ENCODE measurements around the gene ZDHHC14.

Gene ZDHHC14

DNA sequence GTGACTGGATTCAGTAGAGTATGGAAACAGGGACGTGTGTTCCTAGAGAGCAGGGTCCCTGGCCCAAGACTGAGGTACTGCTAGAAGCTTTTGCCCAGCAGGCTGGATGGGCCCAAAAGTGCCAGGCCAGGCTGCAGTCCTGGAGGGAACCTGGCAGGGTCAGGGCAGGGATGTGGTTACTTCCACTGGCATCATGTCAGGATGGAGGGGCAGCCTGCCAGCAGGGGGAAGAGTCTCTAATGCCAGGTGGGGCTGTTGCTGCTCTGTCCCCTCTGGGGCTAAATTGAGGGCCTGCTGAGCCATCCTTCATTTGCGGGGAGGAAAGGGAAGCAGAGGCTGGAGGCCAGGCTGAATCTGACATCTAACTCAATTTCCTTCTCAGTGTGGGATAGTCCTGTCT lies 17.2 kb downstream of the ZDHHC14 start:
- Histone ChIP-seq H3K23ac (ENCODE audit: low read length) (no peak overlapping the region), H3K27ac (ENCODE audit: low read depth, low read length) (no peak overlapping the region), H3K4me1 (ENCODE audit: control insufficient read depth, low read depth, low read length) (no peaks in the 10 kb centered on the region), H3K36me3 (ENCODE audit: control insufficient read depth, insufficient read depth, low read length) (no peaks in the 10 kb centered on the region), H2AK5ac (ENCODE audit: low read length) (no peak overlapping the region), H3K56ac (ENCODE audit: low read length) (no peak overlapping the region), H3K4me3 (ENCODE audit: low read length) (no peak overlapping the region), H4K8ac (ENCODE audit: low read depth, low read length) (no peak overlapping the region), H3K4me2 (ENCODE audit: low read length) (no peak overlapping the region), H3K79me2 (ENCODE audit: control insufficient read depth, insufficient read depth, low read length) (no peaks in the 10 kb centered on the region), H3K79me1 (ENCODE audit: low read length) (no peaks in the 10 kb centered on the region), H2BK5ac (ENCODE audit: low read length) (no peak overlapping the region), H4K5ac (ENCODE audit: low read length) (no peak overlapping the region), H2BK120ac (ENCODE audit: low read depth, low read length) (no peak overlapping the region), H3K4ac (ENCODE audit: low read depth, low read length) (no peak overlapping the region), H3K18ac (ENCODE audit: low read length) (no peak overlapping the region), H3K27me3 (ENCODE audit: insufficient read depth, low read length, poor library complexity) (no peaks in the 10 kb centered on the region), H3K9ac (ENCODE audit: low read length) (no peak overlapping the region), H2BK15ac (replicated peaks; ENCODE audit: low read depth) (no peak overlapping the region)
- no peak for DNase-seq
- WGBS (ENCODE audit: extremely low coverage, insufficient coverage, low lambda C conversion rate): no CpG with 5 or more reads among the region's 2 CpGs

DNA sequence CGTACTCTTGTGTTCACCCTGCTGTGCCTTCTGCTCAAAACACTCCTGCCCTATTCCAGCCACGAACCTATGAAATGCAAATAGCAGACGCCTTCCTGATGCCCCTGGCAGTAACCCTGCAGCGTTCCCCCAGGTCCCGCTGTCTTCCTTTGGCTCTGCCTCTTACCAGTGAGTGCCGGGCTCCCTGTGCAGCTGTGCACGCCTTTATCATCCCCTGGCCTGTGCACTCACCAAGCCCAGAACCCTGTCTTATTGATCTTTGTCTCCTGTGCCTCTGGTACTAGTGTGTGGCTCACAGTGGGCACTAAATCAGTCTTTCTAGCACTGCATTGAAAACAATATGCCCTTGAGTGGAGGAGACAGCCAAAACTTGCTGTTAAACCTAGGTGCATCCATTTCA lies 19.7 kb downstream of the ZDHHC14 start:
- Histone ChIP-seq H3K56ac (ENCODE audit: low read length) (no peak overlapping the region), H3K4me1 (ENCODE audit: control insufficient read depth, low read depth, low read length) (no peaks in the 10 kb centered on the region), H3K79me1 (ENCODE audit: low read length) (no peaks in the 10 kb centered on the region), H3K27ac (ENCODE audit: low read depth, low read length) (no peak overlapping the region), H4K5ac (ENCODE audit: low read length) (no peak overlapping the region), H2AK5ac (ENCODE audit: low read length) (no peak overlapping the region), H2BK120ac (ENCODE audit: low read depth, low read length) (no peak overlapping the region), H3K23ac (ENCODE audit: low read length) (no peak overlapping the region), H2BK5ac (ENCODE audit: low read length) (no peak overlapping the region), H4K8ac (ENCODE audit: low read depth, low read length) (no peak overlapping the region), H3K18ac (ENCODE audit: low read length) (no peak overlapping the region), H3K4me3 (ENCODE audit: low read length) (no peak overlapping the region), H3K4ac (ENCODE audit: low read depth, low read length) (no peak overlapping the region), H3K9ac (ENCODE audit: low read length) (no peak overlapping the region), H3K4me2 (ENCODE audit: low read length) (no peak overlapping the region), H3K79me2 (ENCODE audit: control insufficient read depth, insufficient read depth, low read length) (no peaks in the 10 kb centered on the region), H3K27me3 (ENCODE audit: insufficient read depth, low read length, poor library complexity) (no peaks in the 10 kb centered on the region), H2BK15ac (replicated peaks; ENCODE audit: low read depth) (no peak overlapping the region), H3K36me3 (ENCODE audit: control insufficient read depth, insufficient read depth, low read length) (no peaks in the 10 kb centered on the region)
- no peak for DNase-seq
- no CpG with 5 or more reads among the region's 7 CpGs for WGBS (ENCODE audit: extremely low coverage, insufficient coverage, low lambda C conversion rate)

DNA sequence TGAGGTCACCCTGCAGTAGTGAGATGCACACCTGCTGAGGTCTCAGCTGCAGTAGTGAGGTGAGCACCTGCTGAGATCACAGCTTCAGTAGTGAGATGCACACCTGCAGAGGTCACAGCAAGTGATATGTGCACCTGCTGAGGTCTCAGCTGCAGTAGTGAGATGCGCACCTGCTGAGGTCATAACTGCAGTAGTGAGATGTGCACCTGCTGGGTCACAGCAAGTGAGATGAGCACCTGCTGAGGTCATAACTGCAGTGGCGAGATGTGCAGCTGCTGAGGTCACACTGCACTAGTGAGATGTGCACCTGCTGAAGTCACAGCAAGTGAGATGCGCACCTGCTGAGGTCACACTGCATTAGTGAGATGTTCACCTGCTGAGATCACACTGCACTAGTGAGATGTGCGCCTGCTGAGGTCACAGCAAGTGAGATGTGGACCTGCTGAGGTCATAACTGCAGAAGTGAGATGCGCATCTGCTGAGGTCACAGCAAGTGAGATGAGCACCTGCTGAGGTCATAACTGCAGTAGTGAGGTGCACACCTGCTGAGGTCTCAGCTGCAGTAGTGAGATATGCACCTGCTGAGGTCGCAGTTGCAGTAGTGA lies 20.8 kb downstream of the ZDHHC14 start:
- H2BK15ac ChIP-seq (replicated peaks; ENCODE audit: low read depth): no peak overlapping the region
- H3K27me3 ChIP-seq (ENCODE audit: insufficient read depth, low read length, poor library complexity): no peaks in the 10 kb centered on the region
- no peak overlapping the region for H2AK5ac ChIP-seq (ENCODE audit: low read length)
- H3K79me2 ChIP-seq (ENCODE audit: control insufficient read depth, insufficient read depth, low read length): no peaks in the 10 kb centered on the region
- DNase-seq: no peak
- H3K79me1 ChIP-seq (ENCODE audit: low read length): no peaks in the 10 kb centered on the region
- no CpG with 5 or more reads among the region's 6 CpGs for WGBS (ENCODE audit: extremely low coverage, insufficient coverage, low lambda C conversion rate)
- H3K9ac ChIP-seq (ENCODE audit: low read length): no peak overlapping the region
- H3K4ac ChIP-seq (ENCODE audit: low read depth, low read length): no peak overlapping the region
- H3K23ac ChIP-seq (ENCODE audit: low read length): no peak overlapping the region
- no peak overlapping the region for H2BK120ac ChIP-seq (ENCODE audit: low read depth, low read length)
- no peak overlapping the region for H4K5ac ChIP-seq (ENCODE audit: low read length)
- no peak overlapping the region for H4K8ac ChIP-seq (ENCODE audit: low read depth, low read length)
- H3K4me1 ChIP-seq (ENCODE audit: control insufficient read depth, low read depth, low read length): no peaks in the 10 kb centered on the region
- H3K27ac ChIP-seq (ENCODE audit: low read depth, low read length): no peak overlapping the region
- H3K4me3 ChIP-seq (ENCODE audit: low read length): no peak overlapping the region
- H3K18ac ChIP-seq (ENCODE audit: low read length): no peak overlapping the region
- H3K56ac ChIP-seq (ENCODE audit: low read length): no peak overlapping the region
- no peak overlapping the region for H3K4me2 ChIP-seq (ENCODE audit: low read length)
- no peaks in the 10 kb centered on the region for H3K36me3 ChIP-seq (ENCODE audit: control insufficient read depth, insufficient read depth, low read length)
- H2BK5ac ChIP-seq (ENCODE audit: low read length): no peak overlapping the region

DNA sequence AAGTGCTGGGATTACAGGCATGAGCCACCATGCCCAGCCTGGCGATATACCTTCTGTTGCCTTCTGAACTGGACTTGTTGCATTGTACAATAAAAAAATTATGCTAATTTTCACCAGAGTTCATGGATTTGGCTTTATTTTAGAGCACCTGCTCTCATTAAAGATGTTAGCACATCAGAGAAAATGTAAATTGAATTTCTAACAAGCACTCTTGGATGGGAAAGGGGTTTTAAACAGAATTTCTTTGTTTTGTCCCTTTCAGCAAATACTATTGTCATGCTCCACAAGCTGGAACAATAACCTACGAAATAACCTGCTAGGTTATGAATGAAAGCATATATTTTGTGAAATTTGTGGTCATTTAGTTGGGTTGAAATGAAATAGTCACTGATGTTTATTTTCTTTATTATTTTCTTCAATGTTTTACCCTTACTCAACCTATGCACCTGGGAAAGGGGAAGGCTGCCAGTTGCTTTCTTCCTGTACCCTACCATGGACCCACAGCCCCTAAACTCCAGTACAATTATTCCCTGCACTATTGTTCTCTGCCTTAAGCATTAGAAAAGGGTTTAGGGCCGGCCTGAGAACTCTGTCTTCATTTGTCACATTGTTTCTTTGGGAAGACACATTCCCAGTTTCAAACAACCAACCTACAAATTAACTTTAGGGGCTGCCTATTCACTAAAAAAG lies 22.2 kb downstream of the ZDHHC14 start:
- Histone ChIP-seq H3K4me2 (ENCODE audit: low read length) (no peak overlapping the region), H3K9ac (ENCODE audit: low read length) (no peak overlapping the region), H3K4me3 (ENCODE audit: low read length) (no peak overlapping the region), H4K8ac (ENCODE audit: low read depth, low read length) (no peak overlapping the region), H3K4ac (ENCODE audit: low read depth, low read length) (no peak overlapping the region), H3K79me2 (ENCODE audit: control insufficient read depth, insufficient read depth, low read length) (no peaks in the 10 kb centered on the region), H3K36me3 (ENCODE audit: control insufficient read depth, insufficient read depth, low read length) (no peaks in the 10 kb centered on the region), H2AK5ac (ENCODE audit: low read length) (no peak overlapping the region), H3K27me3 (ENCODE audit: insufficient read depth, low read length, poor library complexity) (no peaks in the 10 kb centered on the region), H3K4me1 (ENCODE audit: control insufficient read depth, low read depth, low read length) (no peaks in the 10 kb centered on the region), H3K27ac (ENCODE audit: low read depth, low read length) (no peak overlapping the region), H2BK15ac (replicated peaks; ENCODE audit: low read depth) (no peak overlapping the region), H3K56ac (ENCODE audit: low read length) (no peak overlapping the region), H3K18ac (ENCODE audit: low read length) (no peak overlapping the region), H3K79me1 (ENCODE audit: low read length) (no peaks in the 10 kb centered on the region), H2BK120ac (ENCODE audit: low read depth, low read length) (no peak overlapping the region), H4K5ac (ENCODE audit: low read length) (no peak overlapping the region), H3K23ac (ENCODE audit: low read length) (no peak overlapping the region), H2BK5ac (ENCODE audit: low read length) (no peak overlapping the region)
- no CpG with 5 or more reads among the region's 3 CpGs for WGBS (ENCODE audit: extremely low coverage, insufficient coverage, low lambda C conversion rate)
- DNase-seq: no peak

DNA sequence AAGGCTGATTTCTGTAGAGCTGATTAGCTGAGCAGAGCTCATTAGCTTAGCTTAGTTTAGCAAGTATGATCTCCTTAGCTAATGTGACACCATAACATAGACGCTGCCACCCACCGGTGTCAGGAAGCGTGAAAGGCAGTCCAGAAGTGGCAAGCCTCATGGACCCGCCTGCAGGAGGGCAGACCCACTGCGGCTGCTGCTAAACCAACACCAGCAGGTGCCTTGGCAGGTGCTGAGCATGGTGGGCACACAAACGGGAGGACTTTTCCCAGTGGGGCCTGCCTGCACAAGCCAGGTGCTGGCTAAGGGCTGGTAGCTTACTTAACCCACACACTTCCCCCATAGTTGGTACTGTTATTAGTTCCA lies 22.7 kb downstream of the ZDHHC14 start:
- H3K56ac ChIP-seq (ENCODE audit: low read length): no peak overlapping the region
- no peak overlapping the region for H3K23ac ChIP-seq (ENCODE audit: low read length)
- H3K27ac ChIP-seq (ENCODE audit: low read depth, low read length): no peak overlapping the region
- H4K8ac ChIP-seq (ENCODE audit: low read depth, low read length): no peak overlapping the region
- no CpG with 5 or more reads among the region's 6 CpGs for WGBS (ENCODE audit: extremely low coverage, insufficient coverage, low lambda C conversion rate)
- no peak overlapping the region for H2BK15ac ChIP-seq (replicated peaks; ENCODE audit: low read depth)
- DNase-seq: no peak
- no peaks in the 10 kb centered on the region for H3K36me3 ChIP-seq (ENCODE audit: control insufficient read depth, insufficient read depth, low read length)
- no peaks in the 10 kb centered on the region for H3K27me3 ChIP-seq (ENCODE audit: insufficient read depth, low read length, poor library complexity)
- H3K4me1 ChIP-seq (ENCODE audit: control insufficient read depth, low read depth, low read length): no peaks in the 10 kb centered on the region
- no peaks in the 10 kb centered on the region for H3K79me2 ChIP-seq (ENCODE audit: control insufficient read depth, insufficient read depth, low read length)
- H3K4me2 ChIP-seq (ENCODE audit: low read length): no peak overlapping the region
- H4K5ac ChIP-seq (ENCODE audit: low read length): no peak overlapping the region
- no peak overlapping the region for H2BK5ac ChIP-seq (ENCODE audit: low read length)
- no peaks in the 10 kb centered on the region for H3K79me1 ChIP-seq (ENCODE audit: low read length)
- no peak overlapping the region for H3K4me3 ChIP-seq (ENCODE audit: low read length)
- no peak overlapping the region for H3K4ac ChIP-seq (ENCODE audit: low read depth, low read length)
- no peak overlapping the region for H2BK120ac ChIP-seq (ENCODE audit: low read depth, low read length)
- no peak overlapping the region for H3K9ac ChIP-seq (ENCODE audit: low read length)
- H3K18ac ChIP-seq (ENCODE audit: low read length): no peak overlapping the region
- no peak overlapping the region for H2AK5ac ChIP-seq (ENCODE audit: low read length)

DNA sequence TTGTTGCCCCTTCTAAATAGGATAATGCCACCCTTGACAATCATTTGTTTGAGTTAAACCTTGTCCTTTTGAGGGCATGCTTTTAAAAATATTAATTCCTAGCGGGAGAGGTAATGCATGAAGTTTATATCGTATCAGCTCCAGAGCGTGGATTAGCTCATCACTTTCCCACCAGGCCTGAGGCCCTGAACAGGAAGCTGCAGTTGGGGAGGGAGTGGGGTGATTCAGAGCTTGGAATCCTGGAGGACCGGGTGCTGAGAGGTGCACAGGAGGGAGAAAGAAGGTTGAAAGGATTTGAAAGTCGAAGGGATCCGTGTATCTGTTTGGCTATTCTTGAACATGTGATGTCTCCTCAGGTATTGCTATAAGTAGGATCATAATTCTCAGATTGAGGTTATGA lies 25.0 kb downstream of the ZDHHC14 start:
- no peaks in the 10 kb centered on the region for H3K79me1 ChIP-seq (ENCODE audit: low read length)
- H3K18ac ChIP-seq (ENCODE audit: low read length): no peak overlapping the region
- no peak overlapping the region for H4K8ac ChIP-seq (ENCODE audit: low read depth, low read length)
- H3K4ac ChIP-seq (ENCODE audit: low read depth, low read length): no peak overlapping the region
- H3K9ac ChIP-seq (ENCODE audit: low read length): no peak overlapping the region
- no peak overlapping the region for H3K56ac ChIP-seq (ENCODE audit: low read length)
- H3K4me2 ChIP-seq (ENCODE audit: low read length): no peak overlapping the region
- H3K36me3 ChIP-seq (ENCODE audit: control insufficient read depth, insufficient read depth, low read length): no peaks in the 10 kb centered on the region
- H4K5ac ChIP-seq (ENCODE audit: low read length): no peak overlapping the region
- no peak overlapping the region for H2BK15ac ChIP-seq (replicated peaks; ENCODE audit: low read depth)
- DNase-seq: peak; percentile 79
- no peaks in the 10 kb centered on the region for H3K4me1 ChIP-seq (ENCODE audit: control insufficient read depth, low read depth, low read length)
- no peak overlapping the region for H2BK5ac ChIP-seq (ENCODE audit: low read length)
- no peak overlapping the region for H2AK5ac ChIP-seq (ENCODE audit: low read length)
- no peaks in the 10 kb centered on the region for H3K27me3 ChIP-seq (ENCODE audit: insufficient read depth, low read length, poor library complexity)
- H2BK120ac ChIP-seq (ENCODE audit: low read depth, low read length): no peak overlapping the region
- no CpG with 5 or more reads among the region's 6 CpGs for WGBS (ENCODE audit: extremely low coverage, insufficient coverage, low lambda C conversion rate)
- no peak overlapping the region for H3K4me3 ChIP-seq (ENCODE audit: low read length)
- no peak overlapping the region for H3K27ac ChIP-seq (ENCODE audit: low read depth, low read length)
- H3K23ac ChIP-seq (ENCODE audit: low read length): no peak overlapping the region
- no peaks in the 10 kb centered on the region for H3K79me2 ChIP-seq (ENCODE audit: control insufficient read depth, insufficient read depth, low read length)

Data from mesendoderm (in vitro differentiated cells).